ENCODE measurements around the gene TACC3.
"Not testable (repeated sequence)": the region's sequence is repeated elsewhere in the genome, so short reads cannot be mapped to it uniquely, and the experiment has no call there.

Gene TACC3

GRCh38 chr4:1721003-1721665 lies at the start of gene TACC3, which contains the start of gene TMEM129:
TSS of gene TACC3 (plus strand) at chr4:1721521. CDS start at chr4:1723422, 1,901 bp downstream.
TSS of gene TMEM129 (minus strand) at chr4:1721323. CDS start at chr4:1720837, 486 bp downstream.
- peak; percentile 88 for DNase-seq (ENCODE audit: low read depth)

GRCh38 chr4:1673671-1674070 lies 47.6 kb upstream of the TACC3 start:
- no peak for DNase-seq (ENCODE audit: low read depth)

- DNase-seq (ENCODE audit: low read depth): no peak
Measured at GRCh38 chr4:1674682-1675081, 46.6 kb upstream of the TACC3 start.

- no peak for DNase-seq (ENCODE audit: low read depth)
Measured at GRCh38 chr4:1675136-1675801, 46.1 kb upstream of the TACC3 start.

- no peak for DNase-seq (ENCODE audit: low read depth)
Measured at GRCh38 chr4:1675802-1676137, 45.6 kb upstream of the TACC3 start.

GRCh38 chr4:1676605-1677525 lies 44.5 kb upstream of the TACC3 start:
- no peak for DNase-seq (ENCODE audit: low read depth)

GRCh38 chr4:1678244-1678643 lies 43.1 kb upstream of the TACC3 start:
- no peak for DNase-seq (ENCODE audit: low read depth)

GRCh38 chr4:1682860-1683259 lies 38.5 kb upstream of the TACC3 start:
- DNase-seq (ENCODE audit: low read depth): no peak

GRCh38 chr4:1683261-1683735 lies 38.0 kb upstream of the TACC3 start:
- no peak for DNase-seq (ENCODE audit: low read depth)

GRCh38 chr4:1683736-1684505 lies 37.4 kb upstream of the TACC3 start, which contains the start of gene FAM53A:
TSS of gene FAM53A (minus strand) at chr4:1684313. CDS start at chr4:1668741, 15,572 bp downstream.
- no peak for DNase-seq (ENCODE audit: low read depth)

- peak; percentile 93 for DNase-seq (ENCODE audit: low read depth)
Measured at GRCh38 chr4:1684506-1685234, 36.7 kb upstream of the TACC3 start.

GRCh38 chr4:1685235-1686150 lies 35.8 kb upstream of the TACC3 start:
- DNase-seq (ENCODE audit: low read depth): no peak

- DNase-seq (ENCODE audit: low read depth): no peak
Measured at GRCh38 chr4:1686440-1687036, 34.8 kb upstream of the TACC3 start.

GRCh38 chr4:1690698-1691097 lies 30.6 kb upstream of the TACC3 start:
- no peak for DNase-seq (ENCODE audit: low read depth)

- DNase-seq (ENCODE audit: low read depth): no peak
Measured at GRCh38 chr4:1691737-1692373, 29.5 kb upstream of the TACC3 start.

GRCh38 chr4:1693131-1693896 lies 28.0 kb upstream of the TACC3 start:
- DNase-seq (ENCODE audit: low read depth): peak; percentile 54

- no peak for DNase-seq (ENCODE audit: low read depth)
Measured at GRCh38 chr4:1695913-1696312, 25.4 kb upstream of the TACC3 start.

- DNase-seq (ENCODE audit: low read depth): not testable (repeated sequence)
Measured at GRCh38 chr4:1701671-1702070, 19.6 kb upstream of the TACC3 start.

Data from stimulated activated CD8-positive, alpha-beta memory T cell treated with anti-CD3 and anti-CD28 coated beads, Interleukin-7, amount 100 ng/mL, for 24 hours (primary cell).